Caco-2 (cell line): ENCODE data around the gene DPP10. TPM values are rescaled to one million over a fixed set of nuclear protein-coding genes. Genes with fewer than 3 reads are reported as not detected.

ENCODE experiments used
- BruUV-seq: library from RNA; stranded (reverse); fragments of 400-500 nt; replicated peaks from 2 replicates; lab custom pipeline; 2021; lab: Mats Ljungman, UMichigan
- CTCF ChIA-PET: fragments of 300-600 bp; sonication (Branson Sonifier 250); formaldehyde crosslinking; loops from one replicate; lab custom pipeline; 2022; ENCODE audit warnings: antibody characterized with exemption; lab: Charles Lee
- POLR2A ChIA-PET: fragments of 300-600 bp; sonication (Branson Sonifier 250); formaldehyde crosslinking; loops from one replicate; lab custom pipeline; 2022; ENCODE audit warnings: antibody characterized with exemption; lab: Charles Lee
- DNase-seq, 2 experiments: peaks; one replicate each; pipeline versions ENCODE4 v3.0.0 to v3.0.0-alpha.2; 2020 to 2022
- H3K27me3 ChIP-seq: replicated peaks from 2 replicates; pipeline ENCODE4 v1.6.0; 2011; ENCODE audit warnings: low read length; ENCODE audit not compliant: control insufficient read depth, insufficient read depth
- H3K36me3 ChIP-seq: 2 replicates; pipeline ENCODE4 v1.5.1; 2011; ENCODE audit warnings: low read length; ENCODE audit not compliant: control insufficient read depth, insufficient read depth
- H3K4me1 ChIP-seq: fragments of 250-450 bp; sonication (Bioruptor Pico); 2 replicates; pipeline ENCODE4 v1.5.1; 2020; ENCODE audit warnings: mild to moderate bottlenecking
- H3K4me3 ChIP-seq: 2 replicates; pipeline ENCODE4 v1.5.1; 2011; ENCODE audit warnings: low read depth, mild to moderate bottlenecking, control low read depth, low read length
- H3K9me3 ChIP-seq: fragments of 250-450 bp; sonication (Bioruptor Pico); 2 replicates; pipeline ENCODE4 v1.5.1; 2020; ENCODE audit warnings: mild to moderate bottlenecking, moderate library complexity
- H3K27ac Mint-ChIP-seq: one replicate; pipeline ENCODE4 v1.8.0; 2022; ENCODE audit warnings: mixed read lengths; ENCODE audit not compliant: unreplicated experiment
- H3K27me3 Mint-ChIP-seq: one replicate; pipeline ENCODE4 v1.8.0; 2022; ENCODE audit warnings: mixed read lengths; ENCODE audit not compliant: insufficient read depth, unreplicated experiment
- H3K36me3 Mint-ChIP-seq: one replicate; pipeline ENCODE4 v1.8.0; 2022; ENCODE audit warnings: mild to moderate bottlenecking, mixed read lengths; ENCODE audit not compliant: insufficient read depth, unreplicated experiment
- H3K4me1 Mint-ChIP-seq: one replicate; pipeline ENCODE4 v1.8.0; 2022; ENCODE audit warnings: low read depth, mixed read lengths; ENCODE audit not compliant: unreplicated experiment
- H3K4me3 Mint-ChIP-seq: one replicate; pipeline ENCODE4 v1.8.0; 2022; ENCODE audit warnings: mild to moderate bottlenecking, moderate library complexity, mixed read lengths; ENCODE audit not compliant: unreplicated experiment
- H3K9me3 Mint-ChIP-seq: one replicate; pipeline ENCODE4 v1.8.0; 2022; ENCODE audit warnings: mixed read lengths; ENCODE audit not compliant: unreplicated experiment
- CTCF ChIP-seq, 2 experiments: fragments of 200-600 bp in 1 of 2; IDR thresholded peaks; 1 replicate in 1 of 2; 2 replicates in 1 of 2; pipeline versions ENCODE4 v1.5.1 to v1.8.0; 2011 to 2022; ENCODE audit warnings: antibody characterized with exemption in 1 of 2, control low read depth in 1 of 2, inconsistent platforms in 1 of 2, low read depth in 1 of 2, low read length in 1 of 2, mild to moderate bottlenecking in 1 of 2, moderate library complexity in 1 of 2; ENCODE audit not compliant: insufficient read depth in 1 of 2, severe bottlenecking in 1 of 2, unreplicated experiment in 1 of 2
- intact Hi-C: fragments of 100-400 bp; cut with micrococcal nuclease; formaldehyde crosslinking; loops from one replicate; pipeline ENCODE4 v1.10.0; 2022; ENCODE audit not compliant: unreplicated experiment
- total RNA-seq: library from RNA; stranded (reverse); gene quantifications from 2 replicates; pipeline ENCODE4 v1.2.3, GENCODE V29; 2022

DPP10 gene
- total RNA-seq, 1 experiment from 2014 or later, result not detected

- intact Hi-C loops, result no loop called here
- BruUV-seq, result no TSS peak
- POLR2A ChIA-PET, result no interaction called here
- no peak for DNase-seq
- no peaks in the 10 kb centered on the region for H3K36me3 ChIP-seq
- no peaks in the 10 kb centered on the region for H3K36me3 Mint-ChIP-seq
- H3K9me3 ChIP-seq, result no peaks in the 10 kb centered on the region
- no peak overlapping the region for H3K4me3 Mint-ChIP-seq
- TF ChIP-seq CTCF (IDR thresholded peaks at IDR 0.05; ENCODE audit: insufficient read depth in 1 of 2, low read depth in 1 of 2, low read length in 1 of 2, severe bottlenecking in 1 of 2, unreplicated experiment in 1 of 2), result no peak
- no peaks in the 10 kb centered on the region for H3K9me3 Mint-ChIP-seq
- H3K27me3 ChIP-seq, result no peaks in the 10 kb centered on the region
- H3K4me3 ChIP-seq, result no peak overlapping the region
- peaks cover 2% of the 10 kb centered on the region for H3K27me3 Mint-ChIP-seq
- H3K4me1 Mint-ChIP-seq, result no peaks in the 10 kb centered on the region
- no peaks in the 10 kb centered on the region for H3K4me1 ChIP-seq
- no peak overlapping the region for H3K27ac Mint-ChIP-seq
- CTCF ChIA-PET, result no interaction called here
Measured at GRCh38 chr2:115624332-115624731, 1181.9 kb downstream of the DPP10 start.

- Histone ChIP-seq H3K4me3 (no peak overlapping the region), H3K9me3 (peaks cover 8% of the 10 kb centered on the region; the same call in 1 of the 2 replicates), H3K4me1 (peaks cover 9% of the 10 kb centered on the region; the same call in 1 of the 2 replicates), H3K36me3 (no peaks in the 10 kb centered on the region), H3K27me3 (no peaks in the 10 kb centered on the region)
- TF ChIP-seq CTCF (IDR thresholded peaks at IDR 0.05; ENCODE audit: insufficient read depth in 1 of 2, low read depth in 1 of 2, low read length in 1 of 2, severe bottlenecking in 1 of 2, unreplicated experiment in 1 of 2), result no peak
- Mint-ChIP-seq H3K4me1 (peaks cover 17% of the 10 kb centered on the region), H3K27ac (no peak overlapping the region), H3K36me3 (no peaks in the 10 kb centered on the region), H3K9me3 (peaks cover 22% of the 10 kb centered on the region), H3K27me3 (no peaks in the 10 kb centered on the region), H3K4me3 (no peak overlapping the region)
- no TSS peak for BruUV-seq
- DNase-seq, result no peak
- POLR2A ChIA-PET, result no interaction called here
- intact Hi-C loops, result no loop called here
- CTCF ChIA-PET, result no interaction called here
Measured at GRCh38 chr2:115634578-115634977, 1192.1 kb downstream of the DPP10 start.

GRCh38 chr2:115635430-115635829 lies 1193.0 kb downstream of the DPP10 start:
- Mint-ChIP-seq H3K27me3 (no peaks in the 10 kb centered on the region), H3K4me1 (peaks cover 17% of the 10 kb centered on the region), H3K27ac (no peak overlapping the region), H3K36me3 (no peaks in the 10 kb centered on the region), H3K9me3 (peaks cover 22% of the 10 kb centered on the region), H3K4me3 (peak overlapping the region; percentile 42)
- Histone ChIP-seq H3K4me3 (no peak overlapping the region), H3K9me3 (peaks cover 8% of the 10 kb centered on the region; the same call in 1 of the 2 replicates), H3K27me3 (no peaks in the 10 kb centered on the region), H3K4me1 (peaks cover 15% of the 10 kb centered on the region), H3K36me3 (no peaks in the 10 kb centered on the region)
- BruUV-seq, result no TSS peak
- DNase-seq, result peak in 1 of 2 experiments; percentile 5
- CTCF ChIA-PET, result no interaction called here
- intact Hi-C loops, result no loop called here
- POLR2A ChIA-PET, result no interaction called here
- TF ChIP-seq CTCF (IDR thresholded peaks at IDR 0.05; ENCODE audit: insufficient read depth in 1 of 2, low read depth in 1 of 2, low read length in 1 of 2, severe bottlenecking in 1 of 2, unreplicated experiment in 1 of 2), result no peak
